Breast epithelium (tissue), 3 donors: ENCODE measurements around the gene ESPNL.

Experiments used
- CTCF ChIP-seq, 3 donors: fragments of 450-650 bp; IDR thresholded peaks; one replicate each; pipeline ENCODE4 v1.5.1; 2016 to 2017; ENCODE audit warnings: antibody characterized with exemption in 3 of 3, mild to moderate bottlenecking in 3 of 3, moderate library complexity in 3 of 3
- POLR2A ChIP-seq: fragments of 450-650 bp; IDR thresholded peaks from one replicate; pipeline ENCODE4 v1.6.1; 2016; ENCODE audit warnings: antibody characterized with exemption, mild to moderate bottlenecking, moderate library complexity

DNA sequence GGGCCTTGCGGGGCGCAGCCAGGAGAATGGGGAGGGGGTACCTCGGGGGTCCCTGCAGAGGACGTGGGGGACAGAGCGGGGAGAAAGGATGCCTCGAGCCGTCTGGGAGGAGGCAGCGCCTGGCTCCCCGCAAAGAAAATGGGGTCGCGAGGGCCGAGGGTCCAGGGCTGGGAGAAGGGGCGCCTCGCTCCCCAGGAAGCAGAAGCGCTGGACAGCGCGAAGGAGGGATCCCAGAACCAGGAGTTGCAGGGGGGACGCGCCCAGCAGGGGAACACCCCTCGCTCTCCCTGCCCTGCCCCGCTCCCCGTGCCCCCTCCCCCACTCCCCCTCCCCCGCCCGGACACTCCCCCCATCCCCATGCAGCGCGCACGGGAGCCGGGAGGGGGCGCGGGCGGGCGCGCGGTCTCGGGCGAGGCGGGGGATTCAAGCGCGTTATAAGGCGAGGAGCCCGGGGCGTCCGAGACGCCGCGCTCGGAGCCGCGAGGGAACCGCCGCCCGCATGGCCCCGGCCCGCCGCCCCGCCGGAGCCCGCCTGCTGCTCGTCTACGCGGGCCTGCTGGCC, 58.5 kb downstream of the ESPNL start, which contains the start of gene ERFE:
- TF ChIP-seq CTCF (IDR thresholded peaks at IDR 0.05) = no peak
- no peak for TF ChIP-seq POLR2A
